Prostate gland (tissue), 2 donors: ENCODE measurements around the gene IGF1R. TPM values are rescaled to one million over a fixed set of nuclear protein-coding genes. Genes with fewer than 3 reads are reported as not detected.

Source experiments
- DNase-seq: peaks from one replicate; pipeline ENCODE4 v3.0.0-alpha.2; 2019; ENCODE audit warnings: low spot score
- H3K27ac ChIP-seq, 2 donors: fragments of 200-600 bp; sonication (generic); 2 replicates each; pipeline ENCODE4 v1.5.1; 2017 to 2019
- H3K27me3 ChIP-seq: fragments of 200-600 bp; sonication (generic); replicated peaks from 2 replicates; pipeline ENCODE4 v1.5.1; 2019; ENCODE audit not compliant: insufficient read depth
- H3K36me3 ChIP-seq, 2 donors: fragments of 200-600 bp; sonication (generic); 1 replicate in 1 of 2; 2 replicates in 1 of 2; pipeline versions ENCODE4 v1.5.1 to v1.8.1; 2017 to 2019
- H3K4me1 ChIP-seq: fragments of 200-600 bp; sonication (generic); replicated peaks from 2 replicates; pipeline ENCODE4 v1.5.1; 2019
- H3K4me3 ChIP-seq, 2 donors: fragments of 200-600 bp; sonication (generic); 2 replicates each; pipeline ENCODE4 v1.5.1; 2017 to 2019
- H3K9me3 ChIP-seq: fragments of 200-600 bp; sonication (generic); 2 replicates; pipeline ENCODE4 v1.5.1; 2017
- POLR2A ChIP-seq: fragments of 450-650 bp; IDR thresholded peaks from one replicate; pipeline ENCODE4 v1.6.1; 2016; ENCODE audit warnings: antibody characterized with exemption, mild to moderate bottlenecking
- POLR2AphosphoS5 ChIP-seq: sonication (generic); formaldehyde crosslinking; IDR thresholded peaks from one replicate; pipeline ENCODE4 v1.6.1; 2017; ENCODE audit warnings: antibody characterized with exemption
- WGBS: methylation state at CpG from one replicate; pipeline ENCODE4 v1.1.5; 2018; 5-methylcytosine and 5-hydroxymethylcytosine counted together
- intact Hi-C: fragments of 100-400 bp; cut with DNase I; formaldehyde crosslinking; loops from one replicate; pipeline ENCODE4 v1.14.2; 2022
- total RNA-seq, 2 donors: library from RNA; depleted of rRNA; stranded (reverse); fragments of >200 nt; gene quantifications; one replicate each; pipeline ENCODE4 v1.1.0, GENCODE V29; 2016
- TF ChIP-seq, protein P1 (sequence below), 4 experiments: fragments of 200-600 bp in 2 of 4; fragments of 450-650 bp in 2 of 4; sonication (generic) in 2 of 4; IDR thresholded peaks; 1 replicate in 3 of 4; 2 replicates in 1 of 4; pipeline ENCODE4 v1.5.1; 2016 to 2019; ENCODE audit warnings: antibody characterized with exemption in 4 of 4, mild to moderate bottlenecking in 2 of 4, moderate library complexity in 2 of 4

Gene IGF1R
- total RNA-seq, 2 donors from 2014 or later: 190 to 216 TPM

DNA sequence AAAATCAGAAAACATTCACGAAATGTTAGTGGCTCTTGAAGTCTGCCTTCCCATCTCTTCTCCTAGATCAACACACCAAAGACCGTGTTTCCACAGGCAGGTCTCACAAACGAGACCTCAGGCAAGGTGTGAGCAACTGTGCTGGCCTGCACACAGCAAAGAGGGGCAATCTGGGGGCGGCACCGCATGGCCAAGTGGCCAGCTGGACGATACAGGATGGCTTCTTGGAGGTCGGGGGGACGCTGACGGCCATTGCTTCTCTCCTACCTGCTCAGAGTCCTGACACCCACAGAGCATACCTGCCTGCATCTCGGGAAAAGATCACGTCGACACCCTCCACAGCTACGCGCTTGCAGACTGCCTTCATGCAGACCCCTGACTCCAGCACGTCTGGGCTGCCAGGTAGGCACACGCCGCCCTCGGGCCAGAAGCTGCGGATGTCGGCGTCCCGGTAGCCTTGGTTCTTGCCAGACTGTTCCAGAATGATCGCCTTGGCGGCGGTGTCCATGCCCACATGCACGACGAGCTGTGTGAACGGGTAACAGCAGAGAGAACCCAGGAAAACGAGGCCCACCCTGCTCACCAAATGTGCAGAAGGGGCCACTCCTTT lies 320.9 kb downstream of the IGF1R start:
- intact Hi-C loops: no loop called here
- TF ChIP-seq POLR2AphosphoS5 (no peak), POLR2A (no peak)
- TF ChIP-seq, protein P1, sequence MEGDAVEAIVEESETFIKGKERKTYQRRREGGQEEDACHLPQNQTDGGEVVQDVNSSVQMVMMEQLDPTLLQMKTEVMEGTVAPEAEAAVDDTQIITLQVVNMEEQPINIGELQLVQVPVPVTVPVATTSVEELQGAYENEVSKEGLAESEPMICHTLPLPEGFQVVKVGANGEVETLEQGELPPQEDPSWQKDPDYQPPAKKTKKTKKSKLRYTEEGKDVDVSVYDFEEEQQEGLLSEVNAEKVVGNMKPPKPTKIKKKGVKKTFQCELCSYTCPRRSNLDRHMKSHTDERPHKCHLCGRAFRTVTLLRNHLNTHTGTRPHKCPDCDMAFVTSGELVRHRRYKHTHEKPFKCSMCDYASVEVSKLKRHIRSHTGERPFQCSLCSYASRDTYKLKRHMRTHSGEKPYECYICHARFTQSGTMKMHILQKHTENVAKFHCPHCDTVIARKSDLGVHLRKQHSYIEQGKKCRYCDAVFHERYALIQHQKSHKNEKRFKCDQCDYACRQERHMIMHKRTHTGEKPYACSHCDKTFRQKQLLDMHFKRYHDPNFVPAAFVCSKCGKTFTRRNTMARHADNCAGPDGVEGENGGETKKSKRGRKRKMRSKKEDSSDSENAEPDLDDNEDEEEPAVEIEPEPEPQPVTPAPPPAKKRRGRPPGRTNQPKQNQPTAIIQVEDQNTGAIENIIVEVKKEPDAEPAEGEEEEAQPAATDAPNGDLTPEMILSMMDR (IDR thresholded peaks at IDR 0.05): no peak
- Histone ChIP-seq H3K9me3 (no peaks in the 10 kb centered on the region), H3K36me3 (no peaks in the 10 kb centered on the region), H3K27ac (no peak overlapping the region), H3K27me3 (no peaks in the 10 kb centered on the region), H3K4me3 (no peak overlapping the region), H3K4me1 (no peaks in the 10 kb centered on the region)
- DNase-seq: no peak
- 93% methylated on average over 27 of the region's 29 CpGs for WGBS

DNA sequence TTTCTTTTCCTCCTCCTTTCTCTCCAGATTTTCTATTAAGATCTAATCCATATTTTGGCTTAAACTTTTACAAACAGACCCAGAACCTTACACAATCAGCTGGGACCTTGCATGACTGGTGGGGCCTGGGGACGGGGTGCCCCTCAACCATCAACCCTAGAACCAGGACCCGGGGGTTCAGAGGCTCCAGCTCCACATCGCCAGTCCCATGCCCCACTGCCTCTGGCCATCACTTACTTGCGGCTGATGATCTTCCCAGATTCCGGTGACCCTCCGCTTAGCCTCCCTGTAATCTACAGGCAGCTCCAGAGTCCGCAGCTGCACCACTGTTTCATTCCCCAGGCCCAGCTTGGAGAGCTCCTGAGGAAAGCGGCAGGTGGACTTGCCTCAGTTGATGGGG lies 322.5 kb downstream of the IGF1R start:
- Histone ChIP-seq H3K9me3 (no peaks in the 10 kb centered on the region), H3K4me1 (no peaks in the 10 kb centered on the region), H3K27me3 (no peaks in the 10 kb centered on the region), H3K36me3 (no peaks in the 10 kb centered on the region), H3K4me3 (no peak overlapping the region), H3K27ac (no peak overlapping the region)
- no peak for DNase-seq
- intact Hi-C loops: no loop called here
- WGBS: 98% methylated on average over 8 of the region's 8 CpGs
- no peak for TF ChIP-seq POLR2AphosphoS5
- TF ChIP-seq POLR2A: no peak
- TF ChIP-seq, protein P1 (IDR thresholded peaks at IDR 0.05): no peak

DNA sequence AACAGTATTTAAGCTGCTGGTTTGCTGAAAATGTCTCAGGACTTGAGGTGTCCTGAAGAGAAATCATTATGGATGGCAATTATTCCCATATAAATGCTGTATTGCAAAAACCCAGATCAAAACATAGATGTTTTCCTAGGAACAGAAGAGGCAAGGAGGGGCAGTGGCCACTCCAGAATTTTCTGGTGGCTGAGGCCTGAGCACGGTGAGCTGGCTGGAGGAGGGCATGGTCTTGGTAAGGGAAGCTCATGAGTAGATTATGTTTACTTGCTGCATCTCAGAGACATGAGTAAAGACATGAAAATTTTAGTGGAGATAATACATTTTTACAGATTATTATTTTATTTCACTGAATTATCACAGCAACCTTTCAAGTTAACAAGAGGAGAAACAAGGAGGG lies 328.2 kb downstream of the IGF1R start:
- no peak overlapping the region for H3K4me3 ChIP-seq
- H3K36me3 ChIP-seq: no peaks in the 10 kb centered on the region
- DNase-seq: no peak
- intact Hi-C loops: no loop called here
- no peak overlapping the region for H3K27ac ChIP-seq
- 91% methylated on average over 1 of the region's 1 CpG for WGBS
- no peaks in the 10 kb centered on the region for H3K27me3 ChIP-seq
- TF ChIP-seq POLR2A (no peak), POLR2AphosphoS5 (no peak)
- TF ChIP-seq, protein P1 (IDR thresholded peaks at IDR 0.05): no peak
- no peaks in the 10 kb centered on the region for H3K9me3 ChIP-seq
- H3K4me1 ChIP-seq: no peaks in the 10 kb centered on the region

DNA sequence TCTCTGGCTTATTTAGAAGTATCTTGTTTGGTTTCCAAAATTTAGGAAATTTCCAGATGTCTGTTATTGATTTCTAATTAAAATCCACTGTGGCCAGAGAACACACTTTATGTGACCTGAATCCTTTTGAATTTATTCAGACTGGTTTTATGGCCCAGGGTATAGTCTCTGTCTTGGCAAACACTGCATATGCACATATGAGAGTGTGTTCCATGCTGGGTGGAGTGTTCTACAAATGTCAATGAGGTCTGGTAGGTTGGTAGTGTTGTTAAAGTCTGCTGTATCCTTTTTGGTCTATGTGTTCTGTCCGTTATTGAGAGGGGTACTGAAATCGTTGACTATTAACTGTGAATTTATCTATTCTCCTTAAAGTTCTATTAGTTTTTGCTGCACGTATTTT lies 329.1 kb downstream of the IGF1R start:
- intact Hi-C loops: no loop called here
- no peak for TF ChIP-seq POLR2A
- no peak for TF ChIP-seq POLR2AphosphoS5
- TF ChIP-seq, protein P1 (IDR thresholded peaks at IDR 0.05): no peak
- no peaks in the 10 kb centered on the region for H3K9me3 ChIP-seq
- H3K4me3 ChIP-seq: no peak overlapping the region
- H3K27ac ChIP-seq: no peak overlapping the region
- no peaks in the 10 kb centered on the region for H3K4me1 ChIP-seq
- no peak for DNase-seq
- H3K36me3 ChIP-seq: no peaks in the 10 kb centered on the region
- WGBS: 76% methylated on average over 3 of the region's 3 CpGs
- no peaks in the 10 kb centered on the region for H3K27me3 ChIP-seq

DNA sequence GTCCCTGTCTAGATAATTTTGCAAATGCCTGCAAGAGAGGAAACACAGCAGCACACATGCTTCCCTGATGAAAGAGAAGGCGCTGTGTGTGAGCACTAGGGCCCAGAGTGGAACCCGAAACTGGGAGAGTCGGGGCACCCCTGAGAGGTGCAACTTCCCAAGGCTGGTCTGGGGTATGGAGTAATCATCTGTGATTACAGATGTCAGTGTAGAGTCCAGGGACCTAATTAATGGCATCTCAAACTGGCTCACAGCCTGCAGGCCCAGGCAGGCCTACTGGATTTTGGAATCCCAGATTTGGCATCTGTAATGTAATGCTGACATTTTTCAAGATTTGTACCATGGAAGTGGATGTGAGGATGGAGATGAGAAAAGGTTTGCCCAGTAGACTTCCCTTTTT lies 329.8 kb downstream of the IGF1R start:
- Histone ChIP-seq H3K27ac (no peak overlapping the region), H3K27me3 (no peaks in the 10 kb centered on the region), H3K4me1 (no peaks in the 10 kb centered on the region), H3K4me3 (no peak overlapping the region), H3K36me3 (no peaks in the 10 kb centered on the region), H3K9me3 (no peaks in the 10 kb centered on the region)
- no peak for DNase-seq
- TF ChIP-seq POLR2A: no peak
- TF ChIP-seq POLR2AphosphoS5: no peak
- TF ChIP-seq, protein P1 (IDR thresholded peaks at IDR 0.05): no peak
- intact Hi-C loops: no loop called here
- 67% methylated on average over 3 of the region's 3 CpGs for WGBS
